Vagina (tissue), 2 donors: Measurements from ENCODE around the gene EML6.

Experiments used
- CTCF ChIP-seq, 3 experiments: fragments of 450-650 bp in 2 of 3; fragments of 200-600 bp in 1 of 3; sonication (generic) in 1 of 3; IDR thresholded peaks; one replicate each; pipeline ENCODE4 v1.5.1; 2017 to 2019; ENCODE audit warnings: antibody characterized with exemption in 3 of 3, mild to moderate bottlenecking in 2 of 3, moderate library complexity in 2 of 3
- POLR2A ChIP-seq, 2 donors: fragments of 450-650 bp; IDR thresholded peaks; one replicate each; pipeline ENCODE4 v1.6.1; 2017; ENCODE audit warnings: antibody characterized with exemption in 2 of 2, mild to moderate bottlenecking in 2 of 2, moderate library complexity in 2 of 2
- POLR2AphosphoS5 ChIP-seq, 2 donors: sonication (generic); formaldehyde crosslinking; IDR thresholded peaks; one replicate each; pipeline ENCODE4 v1.9.0; 2017; ENCODE audit warnings: antibody characterized with exemption in 2 of 2, mild to moderate bottlenecking in 2 of 2, low read depth in 1 of 2; ENCODE audit not compliant: insufficient read depth in 1 of 2

- TF ChIP-seq POLR2A (IDR thresholded peaks at IDR 0.05) (no peak), POLR2AphosphoS5 (IDR thresholded peaks at IDR 0.05; ENCODE audit: insufficient read depth in 1 of 2, low read depth in 1 of 2) (no peak), CTCF (IDR thresholded peaks at IDR 0.05) (no peak)
Observed at GRCh38 chr2:54752439-54752838, 29.0 kb downstream of the EML6 start.
